Measurements from ENCODE around the gene CCSER2. TPM values are rescaled to one million over a fixed set of nuclear protein-coding genes. Genes with fewer than 3 reads are reported as not detected.
A peak's percentile ranks its signal among the peaks of the same experiment; 100 is the strongest.
"Not testable (repeated sequence)": the region's sequence is repeated elsewhere in the genome, so short reads cannot be mapped to it uniquely, and the experiment has no call there.

Gene CCSER2, protein sequence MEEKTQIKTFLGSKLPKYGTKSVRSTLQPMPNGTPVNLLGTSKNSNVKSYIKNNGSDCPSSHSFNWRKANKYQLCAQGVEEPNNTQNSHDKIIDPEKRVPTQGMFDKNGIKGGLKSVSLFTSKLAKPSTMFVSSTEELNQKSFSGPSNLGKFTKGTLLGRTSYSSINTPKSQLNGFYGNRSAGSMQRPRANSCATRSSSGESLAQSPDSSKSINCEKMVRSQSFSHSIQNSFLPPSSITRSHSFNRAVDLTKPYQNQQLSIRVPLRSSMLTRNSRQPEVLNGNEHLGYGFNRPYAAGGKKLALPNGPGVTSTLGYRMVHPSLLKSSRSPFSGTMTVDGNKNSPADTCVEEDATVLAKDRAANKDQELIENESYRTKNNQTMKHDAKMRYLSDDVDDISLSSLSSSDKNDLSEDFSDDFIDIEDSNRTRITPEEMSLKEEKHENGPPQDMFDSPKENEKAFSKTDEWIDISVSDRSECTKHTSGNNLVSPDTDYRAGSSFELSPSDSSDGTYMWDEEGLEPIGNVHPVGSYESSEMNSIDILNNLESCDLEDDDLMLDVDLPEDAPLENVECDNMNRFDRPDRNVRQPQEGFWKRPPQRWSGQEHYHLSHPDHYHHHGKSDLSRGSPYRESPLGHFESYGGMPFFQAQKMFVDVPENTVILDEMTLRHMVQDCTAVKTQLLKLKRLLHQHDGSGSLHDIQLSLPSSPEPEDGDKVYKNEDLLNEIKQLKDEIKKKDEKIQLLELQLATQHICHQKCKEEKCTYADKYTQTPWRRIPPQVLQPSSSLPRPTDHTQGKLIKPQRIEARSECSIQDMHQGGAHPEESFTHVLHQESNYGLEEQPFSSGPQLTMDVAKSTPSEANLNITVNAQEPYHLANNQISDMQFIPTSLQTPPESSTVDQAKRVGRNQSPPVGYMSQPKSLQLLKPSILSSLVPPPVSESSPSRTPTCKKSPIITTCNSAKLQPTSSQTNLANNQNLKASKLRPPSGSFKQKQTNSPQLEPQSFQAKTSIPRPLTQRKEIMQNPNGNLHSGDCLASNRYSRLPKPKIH
- total RNA-seq, result 10 to 100 TPM; 18.2 to 28.8 (median 25.9) TPM
- long read RNA-seq, partial matches to known transcripts, result 3 of 4 reads
- long read RNA-seq, other reads (novel, unspliced or antisense), result 1 of 4 reads

DNA sequence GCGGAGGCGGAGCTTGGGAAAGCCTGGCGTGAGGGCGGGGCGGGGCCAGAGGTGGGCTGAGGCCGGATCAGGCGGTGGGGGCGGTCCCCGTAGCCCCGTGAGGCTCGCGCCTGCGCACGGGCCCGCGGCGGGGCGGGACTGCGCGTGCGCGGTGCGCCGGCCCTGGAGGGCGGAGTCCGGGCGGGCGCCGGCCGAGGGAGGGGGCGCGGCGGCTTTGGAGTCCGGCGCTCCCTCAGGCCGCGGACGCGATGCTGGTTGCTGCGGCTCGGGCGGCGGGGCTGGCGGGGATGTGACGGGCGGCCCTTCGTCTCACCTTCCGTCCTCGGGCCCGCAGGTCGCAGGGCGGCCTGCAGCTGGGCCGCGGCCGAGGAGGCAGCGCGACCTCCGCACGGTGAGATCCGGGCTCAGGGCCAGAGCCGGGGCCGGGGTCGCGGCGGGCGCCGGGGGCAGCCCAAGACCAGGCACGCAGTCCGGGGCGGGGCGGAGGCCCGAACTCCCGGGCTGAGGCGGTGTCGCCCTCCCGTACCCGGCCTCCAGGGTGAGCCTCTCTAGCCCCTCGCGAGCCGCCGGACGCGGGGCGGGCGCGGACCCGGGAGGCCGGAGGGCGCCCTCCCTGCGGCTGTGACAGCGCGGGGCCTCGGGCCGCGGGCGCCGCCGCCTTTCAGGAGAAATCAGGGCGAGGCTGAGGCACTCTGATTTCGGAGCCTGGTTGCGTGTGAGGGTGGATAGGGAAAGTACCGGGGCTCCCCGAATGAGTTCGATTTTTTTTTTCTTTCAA is at the start of gene CCSER2:
Gene CCSER2 (plus strand): TSS at position 172 of the 778 bp plus-strand sequence. CDS start 42,464 bp downstream, outside the sequence.
- peak within 1 kb of the TSS; percentile 86 to 96 (median 90) for H3K4me3 ChIP-seq
- no peaks in the 10 kb centered on the region for H3K27me3 ChIP-seq
- intact Hi-C loops (cut with DNase I), result no loop called here
- H3K9me3 ChIP-seq, result no peaks in the 10 kb centered on the region
- ATAC-seq, result peak; percentile 53 to 98 (median 96)
- peak within 1 kb of the TSS; percentile 89 to 97 (median 93) for H3K27ac ChIP-seq
- peaks cover 0 to 12% (median 0%) of the 10 kb centered on the region in 4 donors for H3K4me1 ChIP-seq
- 0% methylated on average over 9 of the region's 104 CpGs for WGBS (ENCODE audit: insufficient coverage, low coverage, low lambda C conversion rate, missing lambda C conversion rate)
- TF ChIP-seq POLR2A (IDR thresholded peaks at IDR 0.05), result peak; percentile 95
- TF ChIP-seq, protein P1, sequence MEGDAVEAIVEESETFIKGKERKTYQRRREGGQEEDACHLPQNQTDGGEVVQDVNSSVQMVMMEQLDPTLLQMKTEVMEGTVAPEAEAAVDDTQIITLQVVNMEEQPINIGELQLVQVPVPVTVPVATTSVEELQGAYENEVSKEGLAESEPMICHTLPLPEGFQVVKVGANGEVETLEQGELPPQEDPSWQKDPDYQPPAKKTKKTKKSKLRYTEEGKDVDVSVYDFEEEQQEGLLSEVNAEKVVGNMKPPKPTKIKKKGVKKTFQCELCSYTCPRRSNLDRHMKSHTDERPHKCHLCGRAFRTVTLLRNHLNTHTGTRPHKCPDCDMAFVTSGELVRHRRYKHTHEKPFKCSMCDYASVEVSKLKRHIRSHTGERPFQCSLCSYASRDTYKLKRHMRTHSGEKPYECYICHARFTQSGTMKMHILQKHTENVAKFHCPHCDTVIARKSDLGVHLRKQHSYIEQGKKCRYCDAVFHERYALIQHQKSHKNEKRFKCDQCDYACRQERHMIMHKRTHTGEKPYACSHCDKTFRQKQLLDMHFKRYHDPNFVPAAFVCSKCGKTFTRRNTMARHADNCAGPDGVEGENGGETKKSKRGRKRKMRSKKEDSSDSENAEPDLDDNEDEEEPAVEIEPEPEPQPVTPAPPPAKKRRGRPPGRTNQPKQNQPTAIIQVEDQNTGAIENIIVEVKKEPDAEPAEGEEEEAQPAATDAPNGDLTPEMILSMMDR (IDR thresholded peaks at IDR 0.05), result peak in 2 of 4 donors; percentile 9 to 20
- DNase-seq, result peak; percentile 99
- no peaks in the 10 kb centered on the region for H3K36me3 ChIP-seq

DNA sequence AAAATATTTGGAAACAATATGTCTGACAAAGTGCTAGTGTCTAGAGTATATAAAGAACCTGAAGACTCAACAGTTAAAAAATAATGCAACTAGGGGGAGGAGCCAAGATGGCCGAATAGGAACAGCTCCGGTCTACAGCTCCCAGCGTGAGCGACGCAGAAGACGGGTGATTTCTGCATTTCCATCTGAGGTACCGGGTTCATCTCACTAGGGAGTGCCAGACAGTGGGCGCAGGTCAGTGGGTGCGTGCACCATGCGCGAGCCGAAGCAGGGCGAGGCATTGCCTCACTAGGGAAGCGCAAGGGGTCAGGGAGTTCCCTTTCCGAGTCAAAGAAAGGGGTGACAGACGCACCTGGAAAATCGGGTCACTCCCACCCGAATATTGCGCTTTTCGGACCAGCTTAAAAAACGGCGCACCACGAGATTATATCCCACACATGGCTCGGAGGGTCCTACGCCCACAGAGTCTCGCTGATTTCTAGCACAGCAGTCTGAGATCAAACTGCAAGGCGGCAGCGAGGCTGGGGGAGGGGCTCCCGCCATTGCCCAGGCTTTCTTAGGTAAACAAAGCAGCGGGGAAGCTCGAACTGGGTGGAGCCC is 48.4 kb upstream of the CCSER2 start:
- H3K27ac ChIP-seq; H3K4me3 ChIP-seq; H3K9me3 ChIP-seq; H3K36me3 ChIP-seq; DNase-seq; intact Hi-C loops (cut with DNase I); H3K27me3 ChIP-seq; H3K4me1 ChIP-seq; ATAC-seq: not testable (repeated sequence)
- 22% methylated on average over 7 of the region's 31 CpGs for WGBS (ENCODE audit: insufficient coverage, low coverage, low lambda C conversion rate, missing lambda C conversion rate)

DNA sequence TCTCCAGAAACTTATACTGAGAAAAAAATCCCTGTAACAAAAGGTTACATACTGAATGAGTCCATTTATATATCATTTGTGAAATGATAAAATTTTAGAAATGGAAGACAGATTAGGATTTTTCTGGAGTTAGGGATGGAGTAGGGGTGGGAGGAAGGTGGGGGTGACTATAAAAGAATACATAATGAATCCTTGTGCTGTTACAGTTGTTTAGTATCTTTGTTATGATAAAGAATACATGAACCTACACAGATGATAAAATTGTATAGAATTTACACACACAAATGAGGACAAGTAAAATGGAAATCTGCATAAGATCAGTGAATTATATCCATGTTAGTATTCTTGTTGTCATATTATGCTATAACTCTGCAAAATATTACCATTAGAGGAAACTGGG is 41.7 kb upstream of the CCSER2 start:
- no peak overlapping the region for H3K27ac ChIP-seq
- intact Hi-C loops (cut with DNase I), result no loop called here
- TF ChIP-seq, protein P1 (IDR thresholded peaks at IDR 0.05), result no peak
- no peak for TF ChIP-seq POLR2A (IDR thresholded peaks at IDR 0.05)
- ATAC-seq, result no peak
- no peaks in the 10 kb centered on the region for H3K4me1 ChIP-seq
- H3K36me3 ChIP-seq, result no peaks in the 10 kb centered on the region
- H3K9me3 ChIP-seq, result no peaks in the 10 kb centered on the region
- no peak overlapping the region for H3K4me3 ChIP-seq
- no peaks in the 10 kb centered on the region for H3K27me3 ChIP-seq
- DNase-seq, result no peak

- Histone ChIP-seq H3K9me3 (no peaks in the 10 kb centered on the region), H3K27me3 (no peaks in the 10 kb centered on the region), H3K4me3 (no peak overlapping the region), H3K4me1 (no peaks in the 10 kb centered on the region), H3K36me3 (no peaks in the 10 kb centered on the region), H3K27ac (no peak overlapping the region)
- TF ChIP-seq, protein P1 (IDR thresholded peaks at IDR 0.05), result no peak
- TF ChIP-seq POLR2A (IDR thresholded peaks at IDR 0.05), result no peak
- intact Hi-C loops (cut with DNase I), result no loop called here
- ATAC-seq, result no peak
- 78% methylated on average over 1 of the region's 1 CpG for WGBS (ENCODE audit: insufficient coverage, low coverage, low lambda C conversion rate, missing lambda C conversion rate)
- no peak for DNase-seq
These were observed 40.2 kb upstream of the CCSER2 start for GRCh38 chr10:84288151-84288550.

All from right lobe of liver (tissue), 6 donors.